OCI-LY1 (cell line): ENCODE measurements around the gene USB1.

Experiments
- CTCF ChIP-seq: fragments of 200-600 bp; sonication (generic), shearing (Covaris generic); IDR thresholded peaks from 2 replicates; pipeline ENCODE4 v1.5.1; 2017; ENCODE audit warnings: mild to moderate bottlenecking, antibody characterized with exemption, low read length, moderate library complexity, mixed read lengths
- EZH2 ChIP-seq: fragments of 200-600 bp; sonication (generic), shearing (Covaris generic); IDR thresholded peaks from 2 replicates; pipeline ENCODE4 v1.8.0; 2017; ENCODE audit warnings: borderline replicate concordance, mixed run types, mild to moderate bottlenecking, antibody characterized with exemption, low read length, moderate library complexity, mixed read lengths

- no peak for TF ChIP-seq CTCF
- no peak for TF ChIP-seq EZH2
Measured at GRCh38 chr16:58021661-58022551, 20.7 kb downstream of the USB1 start.
